Effector CD4-positive, alpha-beta T cell (primary cell): ENCODE measurements around the gene SFXN3.

Experiments
- DNase-seq: peaks from one replicate; pipeline ENCODE4 v3.0.0-alpha.2; 2020

Gene SFXN3

GRCh38 chr10:101060951-101061623, 30.1 kb downstream of the SFXN3 start:
- peak; percentile 88 for DNase-seq

DNA sequence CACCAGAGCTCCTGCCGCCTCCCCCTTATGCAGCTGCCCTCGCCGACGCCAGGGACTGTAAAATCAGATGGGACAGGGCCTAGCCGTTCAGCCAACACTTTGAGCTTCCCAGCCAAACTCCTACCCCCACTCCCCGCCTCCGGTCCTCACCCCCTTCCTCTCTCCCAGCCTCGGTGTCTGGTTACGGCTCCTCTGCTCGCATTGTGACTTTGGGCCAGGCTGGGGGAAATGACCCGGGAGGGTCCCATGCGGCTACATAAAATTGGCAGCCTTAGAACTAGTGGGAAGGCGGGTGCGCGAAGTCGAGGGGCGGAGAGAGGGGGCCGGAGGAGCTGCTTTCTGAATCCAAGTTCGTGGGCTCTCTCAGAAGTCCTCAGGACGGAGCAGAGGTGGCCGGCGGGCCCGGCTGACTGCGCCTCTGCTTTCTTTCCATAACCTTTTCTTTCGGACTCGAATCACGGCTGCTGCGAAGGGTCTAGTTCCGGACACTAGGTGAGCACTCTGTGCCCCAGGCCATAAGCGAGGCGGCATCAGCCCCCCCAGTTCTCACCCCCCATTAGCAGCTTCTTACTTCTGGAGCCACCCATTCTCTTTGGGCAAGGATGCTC, 30.7 kb downstream of the SFXN3 start, which contains the start of gene KAZALD1:
Gene KAZALD1 (plus strand): TSS at position 366 of the 608 bp plus-strand sequence. CDS start 604 bp downstream, outside the sequence.
- no peak for DNase-seq

DNA sequence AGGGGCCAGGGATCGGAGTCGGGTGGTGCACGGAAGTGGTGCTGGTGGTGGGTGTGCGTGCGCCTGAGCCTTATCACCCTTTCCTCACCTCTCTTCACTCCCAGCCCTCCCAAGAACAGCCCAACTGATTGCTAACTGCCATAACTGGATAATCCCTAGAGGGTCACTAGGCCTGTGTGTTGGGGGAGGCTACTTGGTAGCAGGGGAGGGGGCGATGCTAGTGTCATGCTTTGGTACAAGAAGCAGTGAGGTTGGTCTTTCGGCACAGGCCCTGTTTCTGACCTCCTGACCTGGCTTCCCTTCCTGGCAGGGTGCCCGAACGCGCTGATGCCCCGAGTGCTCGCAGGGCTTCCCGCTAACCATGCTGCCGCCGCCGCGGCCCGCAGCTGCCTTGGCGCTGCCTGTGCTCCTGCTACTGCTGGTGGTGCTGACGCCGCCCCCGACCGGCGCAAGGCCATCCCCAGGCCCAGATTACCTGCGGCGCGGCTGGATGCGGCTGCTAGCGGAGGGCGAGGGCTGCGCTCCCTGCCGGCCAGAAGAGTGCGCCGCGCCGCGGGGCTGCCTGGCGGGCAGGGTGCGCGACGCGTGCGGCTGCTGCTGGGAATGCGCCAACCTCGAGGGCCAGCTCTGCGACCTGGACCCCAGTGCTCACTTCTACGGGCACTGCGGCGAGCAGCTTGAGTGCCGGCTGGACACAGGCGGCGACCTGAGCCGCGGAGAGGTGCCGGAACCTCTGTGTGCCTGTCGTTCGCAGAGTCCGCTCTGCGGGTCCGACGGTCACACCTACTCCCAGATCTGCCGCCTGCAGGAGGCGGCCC, 31.4 kb downstream of the SFXN3 start:
- peak; percentile 30 for DNase-seq

DNA sequence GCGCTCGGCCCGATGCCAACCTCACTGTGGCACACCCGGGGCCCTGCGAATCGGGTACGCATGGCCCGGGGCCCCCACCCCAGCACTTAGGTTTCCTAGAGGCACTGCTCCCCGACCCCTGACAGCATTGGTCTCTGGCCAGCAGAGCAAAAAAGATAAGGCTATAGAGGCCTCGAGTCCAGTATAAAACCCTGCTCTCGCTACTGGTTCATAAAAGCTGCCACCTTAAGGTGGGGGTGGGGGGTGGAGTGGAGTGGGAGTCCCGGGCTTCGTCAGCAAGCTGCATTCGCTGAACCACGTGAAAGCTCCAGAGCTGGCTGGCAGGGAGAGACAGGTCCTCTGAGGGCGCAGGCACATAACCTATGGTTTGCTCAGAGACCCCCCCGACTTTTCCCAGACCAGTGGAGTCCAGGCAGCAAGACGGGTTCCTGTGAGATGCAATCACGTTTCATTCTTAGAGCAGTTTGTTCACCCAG, 32.1 kb downstream of the SFXN3 start:
- DNase-seq: no peak

DNA sequence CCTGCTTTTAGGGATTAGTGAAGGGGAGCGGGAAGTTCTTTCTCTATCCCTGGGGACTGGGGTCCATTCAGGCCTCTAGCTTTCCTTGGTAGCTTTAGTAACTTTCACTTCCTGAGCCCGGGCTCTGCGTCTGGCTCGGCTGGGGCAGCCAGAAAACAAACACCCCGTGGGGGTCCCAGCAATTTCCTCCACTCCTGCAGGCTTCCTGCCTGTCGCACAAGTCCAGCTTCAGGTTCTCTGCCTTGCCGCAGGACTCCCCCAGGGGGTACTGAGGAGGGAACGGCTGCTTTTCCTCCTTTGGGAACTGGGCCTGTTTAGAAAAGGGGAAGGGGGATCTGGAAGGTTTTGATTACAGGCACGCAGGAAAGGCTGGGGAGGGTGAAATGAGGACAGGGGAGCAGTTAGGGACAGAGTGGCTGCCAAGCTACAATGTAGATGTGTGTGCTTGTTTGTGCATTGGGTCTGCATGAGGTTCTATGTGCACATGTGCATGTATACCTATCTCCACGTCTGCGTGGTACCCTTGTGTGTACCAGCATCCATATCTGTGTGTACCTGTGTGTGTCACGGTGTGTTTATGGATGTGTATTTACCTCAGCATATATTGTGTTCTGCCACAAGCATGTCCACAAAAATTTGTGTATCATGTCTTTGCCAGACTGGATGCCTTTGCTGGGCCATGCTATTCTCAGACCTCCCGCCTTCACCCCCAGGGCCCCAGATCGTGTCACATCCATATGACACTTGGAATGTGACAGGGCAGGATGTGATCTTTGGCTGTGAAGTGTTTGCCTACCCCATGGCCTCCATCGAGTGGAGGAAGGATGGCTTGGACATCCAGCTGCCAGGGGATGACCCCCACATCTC, 32.7 kb downstream of the SFXN3 start:
- DNase-seq: no peak

- no peak for DNase-seq
These were observed 33.5 kb downstream of the SFXN3 start for GRCh38 chr10:101064415-101065030.

- DNase-seq: no peak
These were observed 34.6 kb downstream of the SFXN3 start for GRCh38 chr10:101065481-101066145.

DNA sequence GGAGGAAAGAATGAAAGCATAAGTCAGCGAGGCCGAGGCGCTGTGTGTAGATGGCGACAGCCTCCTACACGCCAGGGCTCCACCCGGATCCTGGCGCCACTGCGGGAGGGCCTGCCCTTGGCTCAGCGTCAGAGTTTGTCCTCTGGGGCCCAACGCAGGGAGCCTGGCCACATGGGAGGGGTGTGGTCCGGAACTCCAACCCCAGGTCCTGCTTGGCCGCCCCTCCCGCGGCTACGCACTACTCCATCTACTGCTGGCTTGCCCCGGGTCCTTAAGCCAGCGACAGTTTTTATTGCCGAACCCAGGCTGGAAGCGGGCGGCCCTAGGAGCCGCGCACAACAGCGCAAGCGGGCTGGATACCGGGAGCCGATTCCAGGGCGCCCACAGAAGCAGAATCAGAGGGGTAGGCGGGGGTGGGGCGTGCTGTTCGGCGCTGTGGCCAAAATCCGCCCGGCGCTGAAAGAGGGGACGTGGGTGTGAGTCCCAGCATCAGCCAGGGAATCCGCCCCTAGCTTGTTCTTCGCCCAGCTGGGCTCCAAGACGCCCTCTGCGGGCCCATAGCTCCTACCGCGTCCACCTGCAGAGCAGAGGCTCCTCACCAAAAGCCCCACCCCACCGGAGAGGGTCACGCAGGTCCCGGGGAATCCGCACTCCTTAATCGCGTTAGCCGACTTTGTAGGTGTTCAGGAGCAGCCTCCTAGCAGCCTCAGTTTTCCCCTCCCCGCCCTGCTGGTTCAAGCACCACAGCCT, 35.3 kb downstream of the SFXN3 start:
- no peak for DNase-seq

DNA sequence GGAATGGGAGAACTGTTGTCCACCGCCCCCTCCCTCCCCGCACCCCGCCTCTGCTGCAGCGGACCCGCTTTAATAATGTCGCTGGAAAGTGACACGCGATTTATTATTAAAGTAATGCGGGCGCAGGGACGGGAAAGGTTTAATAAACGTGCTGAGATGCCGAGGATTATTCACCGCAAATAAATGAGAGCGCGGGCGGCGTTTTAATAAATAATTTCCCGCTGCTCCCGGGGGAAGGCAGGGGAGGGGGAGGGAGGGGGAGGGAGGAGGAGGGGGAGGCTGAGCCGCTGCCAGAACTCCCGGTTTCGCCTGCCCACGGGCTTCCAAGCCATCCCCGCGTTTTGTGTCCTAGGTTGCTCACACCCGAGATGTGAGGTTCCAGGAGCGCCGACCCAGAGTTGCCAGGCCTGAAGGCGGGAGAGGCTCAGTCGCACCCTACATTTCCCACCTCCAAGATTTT, 35.9 kb downstream of the SFXN3 start:
- DNase-seq: no peak

- DNase-seq: peak; percentile 69
These were observed 36.5 kb downstream of the SFXN3 start for GRCh38 chr10:101067356-101068083.

- DNase-seq: no peak
These were observed 38.4 kb downstream of the SFXN3 start for GRCh38 chr10:101069441-101069840.

DNA sequence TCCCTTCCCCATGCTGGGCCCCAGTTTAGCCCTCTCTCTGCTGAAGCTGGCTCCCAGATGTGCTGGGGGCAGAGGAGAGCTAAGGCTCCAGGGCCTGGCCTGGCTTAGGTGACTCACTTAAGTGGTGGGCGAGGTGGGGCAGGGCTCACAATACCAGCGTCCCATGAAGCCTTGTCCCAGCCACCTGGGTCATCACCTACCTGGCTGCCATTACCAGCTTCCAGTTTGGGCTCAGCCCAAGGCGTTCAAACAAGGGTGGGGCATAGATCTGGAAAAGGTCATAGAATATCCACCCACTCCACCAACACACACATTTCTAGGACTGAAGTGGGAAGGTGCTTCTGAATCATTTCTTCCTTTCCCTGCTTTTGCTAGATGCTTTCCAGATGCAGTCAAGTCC, 39.1 kb downstream of the SFXN3 start:
- DNase-seq: no peak

- no peak for DNase-seq
These were observed 40.3 kb downstream of the SFXN3 start for GRCh38 chr10:101071267-101071884.

DNA sequence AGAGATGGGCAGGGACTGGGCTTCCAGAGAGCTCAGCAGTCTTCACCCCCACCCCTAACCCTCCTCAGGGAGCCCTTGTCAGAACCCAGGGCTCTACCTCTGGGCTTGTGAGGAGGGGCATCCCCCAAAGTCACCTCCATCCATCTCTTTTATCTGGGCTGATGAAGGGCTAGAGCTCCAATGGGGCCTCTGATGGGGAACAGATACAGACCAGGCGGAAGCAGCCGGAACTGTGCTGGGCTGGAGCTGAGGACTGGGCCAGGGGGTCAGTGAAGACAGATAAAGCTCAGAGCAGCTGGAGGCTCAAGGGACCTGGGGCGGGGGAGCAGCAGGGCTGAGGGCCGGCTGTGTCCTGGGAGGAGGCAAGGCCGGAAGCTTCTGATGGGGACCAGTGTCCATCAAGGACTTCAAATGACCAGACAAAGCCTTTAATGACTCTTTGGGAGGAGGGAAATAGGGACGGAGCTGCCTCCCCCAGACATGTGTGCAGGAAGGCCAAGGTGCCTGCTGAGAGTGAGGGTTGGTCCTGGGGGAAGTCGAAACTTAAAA, 40.9 kb downstream of the SFXN3 start:
- no peak for DNase-seq

DNA sequence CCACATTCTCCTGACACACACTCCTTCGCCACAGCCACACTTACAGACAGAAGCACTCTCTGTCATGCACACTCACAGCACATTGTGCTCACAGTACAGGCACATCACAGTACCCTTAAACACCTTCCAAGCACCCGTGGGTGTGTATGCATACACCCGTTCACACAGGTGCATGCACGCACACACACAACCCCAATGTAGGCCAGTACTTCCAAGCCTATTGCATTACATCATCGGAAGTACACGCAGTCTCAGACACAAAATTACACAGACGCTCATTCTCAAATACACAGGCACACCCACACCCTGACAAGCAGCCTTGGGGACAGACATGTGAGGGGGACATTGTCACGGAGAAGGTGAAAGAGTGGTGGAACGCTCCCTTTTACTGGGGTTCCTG, 41.9 kb downstream of the SFXN3 start:
- DNase-seq: no peak

- no peak for DNase-seq
These were observed 42.6 kb downstream of the SFXN3 start for GRCh38 chr10:101073631-101074030.

DNA sequence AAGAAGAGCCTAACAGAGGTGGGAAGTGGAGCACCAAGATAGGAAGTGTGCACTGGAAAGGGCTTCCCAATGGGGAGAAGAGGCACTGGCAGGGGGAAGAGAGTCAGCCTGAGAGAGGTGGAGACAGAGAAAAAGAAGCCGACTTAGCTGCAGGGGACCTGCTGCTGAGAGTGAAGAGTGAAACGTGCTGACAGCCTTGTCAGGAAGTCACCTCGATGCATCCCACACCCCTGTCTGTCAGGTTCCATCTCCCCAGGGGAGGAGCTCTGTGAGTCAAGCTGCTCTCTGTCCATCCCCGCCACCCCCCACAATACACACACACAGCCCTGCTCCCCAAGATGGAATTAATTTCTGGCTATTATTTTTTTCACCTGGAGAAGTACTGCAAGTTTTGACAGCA, 44.7 kb downstream of the SFXN3 start:
- no peak for DNase-seq

DNA sequence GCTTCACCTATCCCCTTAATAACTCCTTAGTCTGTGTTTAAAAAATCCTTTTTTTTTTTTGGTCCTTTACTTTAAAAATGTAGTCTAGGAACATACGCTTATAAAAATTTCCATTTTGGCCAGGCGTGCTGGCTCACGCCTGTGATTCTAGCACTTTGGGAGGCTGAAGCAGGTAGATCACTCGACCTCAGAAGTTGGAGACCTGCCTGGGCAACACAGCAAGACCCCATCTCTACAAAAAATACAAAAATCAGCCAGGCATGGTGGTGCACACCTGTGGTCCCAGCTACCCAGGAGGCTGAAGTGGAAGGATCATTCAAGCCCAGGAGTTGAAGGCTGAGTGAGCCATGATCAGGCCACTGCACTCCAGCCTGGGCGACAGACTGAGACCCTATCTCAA, 45.6 kb downstream of the SFXN3 start:
- DNase-seq: no peak

- no peak for DNase-seq
These were observed 48.8 kb downstream of the SFXN3 start for GRCh38 chr10:101079874-101080273.
